NCI-H748 (cell line): ENCODE data around the gene SLC2A9.

Source experiments
- DNase-seq: peaks from one replicate; lab custom pipeline; 2025; ENCODE audit not compliant: unreplicated experiment; lab: John Stamatoyannopoulos, UW

The SLC2A9 gene

DNA sequence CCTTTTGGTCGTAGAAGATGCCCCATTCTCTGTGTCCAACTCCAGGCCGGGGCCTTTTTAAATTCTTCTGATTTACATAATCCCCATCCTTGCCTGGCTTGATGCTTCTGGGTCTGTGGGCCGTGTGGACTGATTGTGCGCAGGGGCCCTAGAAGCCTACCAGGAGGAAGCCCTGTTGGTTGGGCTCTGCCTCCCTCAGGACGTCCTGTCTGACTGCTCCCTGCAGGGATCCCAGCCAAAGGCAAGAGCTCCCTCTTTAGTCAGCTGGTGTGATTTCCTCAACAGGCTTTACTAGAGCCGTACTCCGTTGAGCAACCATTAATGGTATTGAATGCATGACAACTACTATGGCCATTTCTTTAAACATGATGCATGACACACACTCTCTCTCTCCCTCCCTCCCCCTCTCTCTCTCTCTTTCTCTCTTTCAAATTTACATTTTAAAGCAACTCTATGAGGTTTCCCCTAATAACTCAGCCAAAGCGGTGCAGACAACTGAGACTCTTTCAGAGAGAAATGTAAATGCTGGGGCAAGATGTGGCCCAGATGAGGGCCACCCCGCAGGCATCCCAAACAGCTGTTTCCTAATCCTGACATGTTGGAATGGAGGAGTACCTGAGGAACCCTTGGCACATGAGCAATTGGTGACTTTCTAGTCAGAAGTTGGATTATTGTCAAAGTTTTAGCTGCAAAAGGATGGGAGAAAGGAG, 122.5 kb downstream of the SLC2A9 start:
- no peak for DNase-seq

DNA sequence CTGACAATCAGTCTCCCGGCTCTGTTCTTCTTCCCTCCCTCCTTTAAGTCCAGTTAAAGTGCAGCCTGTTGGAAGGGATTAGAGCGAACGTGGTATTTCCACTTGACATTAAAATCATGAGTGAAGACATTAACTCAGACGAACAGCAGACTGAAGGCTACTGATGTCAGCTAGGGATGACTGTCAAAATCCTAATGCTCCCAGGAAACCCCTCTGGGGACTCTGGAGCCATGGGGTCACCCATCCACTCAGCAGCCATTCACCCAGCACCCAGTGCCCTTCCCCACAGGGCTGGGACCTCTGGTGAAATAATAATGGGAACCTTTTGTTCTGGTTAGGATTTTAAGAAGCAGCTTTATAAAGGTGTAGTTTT, 126.0 kb downstream of the SLC2A9 start:
- DNase-seq: no peak

DNA sequence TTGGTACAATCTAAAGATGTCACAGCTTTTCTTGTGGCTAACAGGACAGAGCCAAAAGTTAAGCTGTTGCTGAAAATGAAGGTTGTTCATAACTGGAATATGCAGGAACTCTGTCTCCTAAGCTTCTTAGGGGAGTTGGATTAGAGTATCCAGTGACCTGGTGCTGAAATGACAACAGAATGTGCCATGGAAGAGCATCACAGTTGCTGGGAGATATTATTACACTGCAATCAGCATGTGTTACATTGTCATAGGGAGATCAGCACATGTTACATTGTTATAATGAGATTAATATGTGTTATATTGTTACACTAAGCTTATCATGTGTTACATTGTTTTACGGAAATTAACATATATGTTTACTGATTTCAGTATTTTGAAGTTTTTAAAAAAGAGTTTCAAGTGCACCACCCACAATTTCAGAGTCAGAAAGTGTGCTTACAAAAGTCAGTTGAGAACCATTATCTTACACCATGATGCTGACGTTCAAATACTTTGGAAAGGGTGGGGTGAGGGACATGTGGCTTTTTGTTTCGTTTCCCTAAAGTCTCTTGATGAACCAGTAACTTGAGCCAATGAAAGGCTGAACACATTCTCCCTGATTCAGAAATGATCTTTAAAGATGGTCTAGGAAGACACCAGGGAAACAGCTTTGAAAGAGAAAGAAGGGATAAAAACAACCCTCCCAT, 126.5 kb downstream of the SLC2A9 start:
- DNase-seq: no peak

DNA sequence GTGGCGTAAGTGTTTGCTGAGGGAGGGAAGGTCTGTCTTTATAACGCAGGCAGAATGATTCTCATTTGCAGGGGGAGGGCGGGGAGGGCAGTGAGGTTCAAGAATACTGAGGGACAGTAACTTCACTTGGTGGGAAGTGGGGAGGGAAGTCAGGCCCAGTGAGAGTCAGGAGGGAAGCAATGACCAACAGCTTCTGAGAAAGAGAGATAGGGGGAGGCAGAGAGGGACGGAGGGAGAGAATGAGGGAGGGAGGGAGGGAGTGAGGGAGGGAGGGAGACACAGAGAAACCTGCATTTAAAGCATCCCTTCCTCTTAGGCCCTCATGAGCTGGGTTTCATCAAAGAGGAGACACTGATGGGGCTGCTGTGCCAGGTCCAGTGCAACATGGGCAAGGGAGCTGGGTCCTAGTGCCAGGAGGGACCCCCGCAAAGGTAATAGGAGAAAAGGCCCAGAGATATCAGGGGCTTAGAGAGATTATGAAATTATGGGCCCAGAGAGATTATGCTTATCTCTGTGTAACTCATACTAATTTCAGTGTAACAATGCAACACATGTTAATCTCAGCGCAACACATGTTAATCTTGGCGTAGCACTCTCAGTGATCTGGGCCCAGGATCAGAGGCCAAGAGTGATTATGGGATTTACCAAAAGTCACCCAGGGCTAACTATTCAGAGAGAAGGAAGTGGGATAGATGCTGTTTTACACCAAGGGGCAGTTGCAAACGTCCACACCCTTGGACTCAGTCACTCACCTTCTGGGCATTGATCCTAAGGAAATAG, 127.8 kb downstream of the SLC2A9 start:
- DNase-seq: no peak

DNA sequence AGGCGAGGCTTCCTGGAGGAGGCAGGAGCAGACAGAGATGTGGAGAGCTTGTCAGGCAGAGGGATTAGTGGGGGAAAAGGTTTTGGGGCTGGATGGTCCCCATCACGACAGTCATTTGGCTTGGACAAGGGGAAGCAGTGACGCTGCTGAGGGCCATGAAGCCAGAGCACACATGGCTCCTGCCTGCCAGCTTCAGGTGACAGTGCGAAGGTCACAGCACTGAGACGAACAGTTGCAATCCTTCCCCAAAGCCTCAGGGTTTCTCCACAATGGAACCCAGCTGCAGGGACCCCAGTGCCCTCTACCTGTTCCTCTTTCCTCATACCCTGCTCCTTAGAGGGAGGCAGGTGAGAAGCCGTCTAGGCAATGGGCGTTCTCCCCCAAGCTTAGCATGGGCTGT, 129.6 kb downstream of the SLC2A9 start:
- no peak for DNase-seq

DNA sequence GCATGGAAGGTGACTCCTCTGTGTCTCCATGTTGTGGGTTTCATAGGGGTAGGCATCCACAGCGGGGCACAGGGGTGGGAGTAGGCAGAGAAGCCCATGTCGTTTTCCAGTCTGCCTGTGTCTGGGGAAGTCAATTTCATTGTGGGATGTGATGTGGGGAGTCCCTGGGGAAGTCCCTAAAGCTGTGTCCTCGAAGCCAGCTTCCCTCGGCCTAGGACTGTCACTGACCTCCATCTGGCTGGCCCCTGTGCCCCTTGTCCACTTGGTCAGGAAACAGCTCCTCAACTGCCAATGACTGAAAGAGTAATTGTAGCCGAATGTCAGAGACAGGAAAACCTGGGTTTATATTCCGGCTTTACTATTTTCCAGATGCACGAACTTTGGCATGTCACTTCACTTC, 130.2 kb downstream of the SLC2A9 start:
- no peak for DNase-seq

DNA sequence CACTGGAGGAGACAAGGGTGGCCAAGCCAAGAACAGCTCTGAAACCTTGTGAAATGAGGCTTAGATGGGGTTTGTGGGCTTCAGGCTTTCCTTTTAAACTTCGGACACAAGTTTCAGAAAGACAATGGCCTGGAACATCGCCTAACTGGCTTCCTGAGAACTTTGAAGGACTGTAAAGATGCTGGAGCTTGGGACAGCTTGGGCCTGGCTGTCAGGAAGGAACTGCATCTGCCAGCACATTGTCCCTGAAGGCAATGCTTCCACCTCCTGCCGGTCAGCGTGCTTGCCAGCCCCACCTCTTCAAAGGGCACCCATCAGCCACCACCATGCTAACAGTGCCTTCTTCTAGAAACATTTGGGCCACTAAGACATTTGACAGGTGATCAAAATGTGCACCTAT, 132.0 kb downstream of the SLC2A9 start:
- DNase-seq: no peak

DNA sequence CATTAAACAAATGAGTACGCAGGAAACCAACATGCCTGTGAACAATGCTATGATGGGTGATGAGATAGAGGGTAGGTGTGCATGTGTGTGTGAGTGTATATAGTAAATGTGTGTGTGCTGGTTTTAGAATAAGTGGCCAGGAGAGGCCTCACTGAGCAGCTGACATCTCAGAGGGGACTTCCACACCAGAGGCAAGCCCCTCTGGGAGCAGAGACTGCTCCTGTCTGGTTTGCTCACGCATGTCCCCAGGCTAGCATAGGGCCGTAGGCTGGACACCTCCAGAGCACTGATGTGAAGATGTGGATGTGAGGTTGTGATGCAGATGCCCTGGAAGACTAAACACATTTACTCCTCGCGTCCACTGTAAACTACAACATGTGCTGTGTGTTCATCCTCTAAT, 135.3 kb downstream of the SLC2A9 start:
- no peak for DNase-seq

DNA sequence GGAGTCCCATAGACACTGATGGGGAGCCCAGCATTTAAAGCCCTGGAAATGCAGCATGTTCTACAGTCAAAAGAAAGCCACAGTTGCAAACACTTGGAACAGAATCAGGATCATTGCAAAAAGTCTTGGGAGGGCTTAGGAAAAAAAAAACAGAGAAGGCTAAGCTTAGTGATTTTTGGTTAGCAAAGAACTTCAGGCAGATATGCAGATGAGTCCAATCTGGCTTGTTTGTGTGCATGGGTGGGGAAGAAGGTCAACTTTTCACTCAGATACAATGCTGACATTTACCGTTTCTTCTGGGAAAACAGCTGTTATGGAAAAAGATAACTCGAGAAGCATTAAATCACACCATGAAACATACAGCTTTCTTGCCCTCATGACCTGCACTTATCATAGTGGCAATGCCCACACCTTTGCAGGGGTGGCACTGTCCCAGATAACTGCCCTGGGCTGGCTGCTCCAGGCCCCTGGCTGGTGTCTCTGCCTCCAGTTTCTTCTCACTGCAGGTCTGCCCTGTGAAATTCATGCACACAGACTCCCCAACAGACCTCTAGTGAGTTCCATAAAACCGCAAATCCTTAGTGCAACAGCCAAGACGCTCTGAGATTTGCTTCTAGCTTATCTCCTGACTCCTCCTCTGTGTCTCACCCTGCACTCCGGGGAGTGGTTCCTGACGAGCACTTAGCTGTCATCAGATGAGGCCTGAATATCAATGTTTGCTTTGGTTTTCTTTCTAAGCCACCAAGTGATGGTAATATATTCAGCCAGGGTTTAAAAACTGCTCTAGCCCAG, 140.7 kb downstream of the SLC2A9 start:
- no peak for DNase-seq

DNA sequence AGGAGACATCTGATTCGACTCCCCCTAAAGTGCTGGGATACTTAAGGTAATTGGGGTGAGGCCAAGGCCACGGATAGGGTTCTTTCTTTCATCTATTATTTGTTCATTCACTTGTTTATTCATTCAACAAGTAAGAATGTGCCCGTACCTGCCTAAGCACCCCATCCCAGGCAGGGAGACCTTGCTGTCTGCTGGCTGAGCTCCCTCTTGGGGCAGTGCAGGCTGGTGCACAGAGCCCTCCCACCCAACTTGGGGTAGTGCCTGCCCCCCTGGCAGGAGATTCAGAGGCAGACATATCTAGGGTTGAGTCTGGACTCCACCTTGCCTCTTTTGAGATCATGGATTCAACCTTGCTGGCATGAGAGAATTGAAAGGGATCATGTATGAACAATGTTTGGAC, 144.2 kb downstream of the SLC2A9 start:
- no peak for DNase-seq

DNA sequence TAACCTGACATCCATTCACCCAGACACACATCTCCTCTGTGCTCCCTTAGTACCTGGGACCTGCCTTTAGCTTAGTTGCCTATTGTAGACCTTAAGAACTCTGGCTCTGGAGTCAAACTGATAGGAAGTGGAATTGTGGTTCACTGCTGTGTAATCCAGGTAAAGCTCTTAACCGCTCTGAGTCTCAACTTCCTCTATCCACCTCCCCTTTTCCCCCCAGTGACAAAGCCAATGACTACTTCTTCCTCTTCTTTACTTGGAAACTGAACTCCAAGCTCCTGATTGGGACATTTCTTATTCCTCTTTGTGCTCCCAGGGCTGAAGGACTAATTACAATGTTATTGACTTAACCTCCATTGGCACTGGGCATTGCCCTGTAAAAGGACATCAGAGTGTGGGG, 145.8 kb downstream of the SLC2A9 start:
- DNase-seq: no peak

DNA sequence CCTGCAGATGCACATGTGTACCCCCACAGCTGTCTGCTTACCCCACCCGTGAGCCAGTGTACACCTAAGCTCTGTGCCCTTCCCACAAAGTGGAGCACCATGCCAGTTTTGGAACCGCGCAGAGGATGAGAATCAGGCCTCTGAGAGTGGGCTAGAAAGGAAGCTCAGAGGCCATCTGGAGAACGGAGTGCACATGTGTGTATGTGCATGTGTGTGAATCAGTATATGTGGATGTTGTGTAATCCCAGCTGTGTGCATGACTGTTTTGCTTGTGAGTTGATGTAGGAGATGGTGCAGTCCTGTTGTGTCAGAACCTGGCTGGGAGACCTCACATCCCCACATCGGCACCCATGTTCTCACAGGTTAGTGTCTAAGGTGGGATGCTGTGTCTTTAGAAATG, 146.9 kb downstream of the SLC2A9 start:
- DNase-seq: no peak

DNA sequence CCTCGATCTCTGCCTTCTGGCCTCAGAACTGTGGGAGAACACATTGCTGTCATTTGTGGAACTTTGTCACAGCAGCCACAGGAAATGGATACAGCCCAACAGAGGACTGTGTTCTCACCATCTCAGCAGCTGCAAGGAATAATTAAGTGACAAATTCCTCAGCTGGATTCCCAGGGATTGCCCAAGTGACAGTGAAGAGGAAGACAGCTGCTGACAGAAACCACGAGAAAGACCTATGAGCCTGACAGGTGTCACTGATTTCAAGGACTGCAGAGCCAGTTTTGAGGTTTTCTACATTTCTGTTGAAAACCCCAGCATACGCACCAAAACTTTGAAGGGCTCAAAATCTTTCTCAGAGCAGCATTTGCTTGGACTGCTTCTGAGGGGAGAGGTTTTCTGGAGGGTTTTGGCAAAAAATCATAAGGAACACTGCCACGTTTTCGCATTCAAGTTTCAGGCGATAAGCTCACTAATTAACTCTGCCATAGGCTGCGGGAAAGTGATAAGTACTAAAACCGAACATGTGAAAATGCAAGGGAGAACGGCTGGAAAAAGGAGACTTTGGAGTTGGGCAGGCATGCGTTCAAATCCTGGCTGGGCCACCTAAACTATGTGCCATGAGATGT, 151.0 kb downstream of the SLC2A9 start:
- DNase-seq: no peak

DNA sequence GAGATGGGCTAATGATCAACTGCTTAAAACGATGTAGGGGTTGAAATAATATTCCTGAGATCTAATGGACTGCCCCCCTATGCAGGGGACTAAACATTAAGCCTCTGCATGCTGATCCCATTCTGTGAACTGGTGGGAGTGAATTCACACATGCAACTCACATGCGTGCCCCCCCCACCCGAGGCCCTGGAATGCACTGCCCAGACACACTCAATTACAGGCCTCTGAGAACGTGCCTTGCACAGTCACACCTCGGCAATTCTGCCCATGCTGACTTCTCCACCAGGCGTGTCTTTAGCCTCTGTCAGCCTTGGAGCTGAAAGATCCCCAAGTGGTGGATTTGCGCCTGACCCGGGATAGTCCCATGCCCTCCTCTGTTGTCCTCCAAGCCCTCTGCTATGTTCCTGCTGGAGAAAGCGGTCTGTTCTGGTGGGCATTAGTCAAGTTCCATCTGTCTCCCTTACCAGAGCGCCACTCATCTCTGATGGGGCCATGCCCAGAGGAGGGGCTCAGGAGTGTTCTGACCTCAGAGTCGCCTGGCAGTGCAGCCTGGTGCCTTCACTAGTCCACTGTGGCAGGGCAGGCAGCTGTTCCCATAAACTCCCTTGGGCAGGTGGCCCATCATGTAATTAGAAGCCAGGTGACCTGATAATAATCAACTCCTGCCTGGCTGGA, 153.4 kb downstream of the SLC2A9 start:
- DNase-seq: peak; percentile 92

DNA sequence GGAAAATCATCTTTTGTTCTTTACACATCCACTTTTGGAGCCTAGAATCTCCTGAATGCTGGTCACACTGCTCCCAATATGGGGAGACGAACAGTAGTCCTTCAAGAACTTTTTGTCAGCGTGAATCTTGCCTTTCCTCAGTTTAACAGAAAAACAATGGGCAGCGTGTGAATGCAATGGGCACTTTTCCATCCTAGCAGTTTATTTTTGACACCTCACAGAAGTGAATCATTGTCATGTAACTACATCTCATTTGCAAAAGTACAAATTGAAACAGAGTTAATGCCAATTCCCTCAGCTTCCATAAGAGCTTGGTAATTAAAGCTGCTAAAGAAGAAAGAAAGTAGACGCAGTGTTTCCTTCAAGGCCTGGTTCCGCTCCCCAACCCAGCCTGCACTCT, 154.4 kb downstream of the SLC2A9 start:
- no peak for DNase-seq

DNA sequence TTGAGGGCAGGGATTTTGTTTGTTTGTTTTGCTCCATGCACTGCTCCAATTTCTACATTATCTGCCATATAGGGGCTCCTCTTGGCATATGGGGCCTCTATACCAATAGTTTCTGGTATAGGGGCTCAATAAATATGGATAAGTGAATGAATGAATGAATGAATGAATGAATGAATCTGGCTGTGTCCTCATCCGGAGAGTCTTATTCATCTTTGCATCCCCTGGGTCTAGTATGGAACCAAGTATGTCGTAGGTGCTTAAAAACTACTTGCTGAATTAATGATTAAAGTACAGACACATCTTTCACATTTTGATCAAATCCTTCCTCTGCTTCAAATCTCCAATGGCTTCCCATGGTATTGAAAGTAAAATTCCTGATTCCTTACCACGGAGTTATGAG, 159.7 kb downstream of the SLC2A9 start:
- DNase-seq: no peak

DNA sequence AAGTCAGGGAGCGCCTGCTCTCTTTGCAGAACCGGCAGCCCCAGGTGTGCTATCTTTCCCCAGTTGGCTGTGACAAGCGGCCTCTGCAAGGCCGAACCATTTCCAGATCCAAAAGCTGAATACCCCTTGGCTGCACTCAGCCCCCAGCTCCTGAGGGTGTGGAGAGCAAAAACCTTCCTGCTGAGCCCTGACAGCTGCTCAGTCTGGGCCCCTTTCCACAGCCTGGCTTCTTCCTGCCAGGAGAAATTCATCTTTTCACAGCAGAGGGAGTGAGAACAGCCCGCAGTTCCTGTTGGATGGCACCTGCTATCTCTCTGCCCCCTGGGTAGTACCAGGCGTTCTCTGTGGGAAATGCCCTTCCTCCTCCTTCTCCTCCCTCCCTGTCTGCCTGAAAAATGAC, 161.5 kb downstream of the SLC2A9 start:
- DNase-seq: peak; percentile 34

DNA sequence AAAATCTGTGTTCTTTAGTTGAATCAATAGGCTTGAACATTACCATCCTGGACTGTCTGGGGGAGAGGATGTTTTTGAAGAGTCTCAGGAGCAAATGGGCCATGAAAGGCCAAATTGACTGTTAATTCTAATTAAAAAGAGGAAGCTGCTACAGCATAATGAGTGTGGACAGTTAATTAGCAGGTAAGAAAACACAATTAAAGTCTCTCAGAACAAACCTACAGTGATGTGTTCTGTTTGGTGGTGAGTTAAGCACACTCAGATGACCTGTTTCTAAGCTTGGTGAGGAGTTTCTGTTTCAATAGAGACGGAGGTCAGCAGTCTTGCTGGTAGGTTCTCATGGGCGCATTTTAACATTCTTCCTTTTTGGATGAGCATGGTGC, 171.8 kb downstream of the SLC2A9 start:
- no peak for DNase-seq

DNA sequence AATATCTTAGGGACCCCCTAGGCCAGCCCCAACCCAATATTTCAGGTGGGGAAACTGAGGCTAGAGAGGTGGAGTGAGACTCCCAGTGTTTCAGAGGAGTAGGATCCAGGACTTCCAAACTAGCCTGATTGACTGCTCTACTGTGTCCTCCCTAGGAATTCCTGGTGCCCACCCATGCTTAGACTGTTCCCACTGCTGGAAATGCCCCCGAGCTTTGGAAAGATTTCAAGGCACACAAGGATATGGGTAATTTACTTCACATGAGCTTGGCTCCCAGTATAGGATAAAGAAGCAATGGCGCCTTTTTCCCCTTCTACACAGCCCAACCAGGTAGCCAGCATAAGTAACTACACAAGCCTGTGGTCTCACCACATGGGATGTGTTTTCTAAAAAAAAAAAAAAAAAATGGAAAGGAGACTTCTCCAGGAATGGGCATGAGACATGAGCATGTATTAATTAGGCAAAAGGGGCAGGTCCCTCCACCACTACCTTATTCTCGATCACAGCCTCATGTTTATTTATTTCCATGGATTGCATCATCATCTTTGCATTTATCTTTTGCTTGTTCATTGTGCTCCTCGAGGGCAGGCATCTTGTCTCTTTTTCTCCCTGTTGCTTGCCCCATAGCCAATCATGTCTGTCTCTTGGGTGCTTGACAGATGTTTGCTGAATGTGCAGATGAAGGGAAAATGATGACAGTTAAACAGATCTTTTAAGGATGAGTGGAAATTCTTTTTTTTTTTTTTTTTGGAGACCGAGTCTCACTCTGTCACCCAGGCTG, 173.1 kb downstream of the SLC2A9 start:
- DNase-seq: no peak
